Ovary (tissue), 9 donors: ENCODE data around the gene YES1. TPM values are rescaled to one million over a fixed set of nuclear protein-coding genes. Genes with fewer than 3 reads are reported as not detected.
"Not testable (repeated sequence)": the region's sequence is repeated elsewhere in the genome, so short reads cannot be mapped to it uniquely, and the experiment has no call there.

Experiments used
- DNase-seq, 5 donors: peaks; one replicate each; pipeline ENCODE4 v3.0.0-alpha.2; 2019 to 2020
- H3K27ac ChIP-seq, 2 donors: fragments of 200-600 bp; one replicate each; pipeline versions ENCODE4 v1.5.1 to v1.8.0; 2019 to 2022
- H3K27me3 ChIP-seq: fragments of 200-600 bp; one replicate; pipeline ENCODE4 v1.8.0; 2022
- H3K36me3 ChIP-seq: fragments of 200-600 bp; sonication (generic); one replicate; pipeline ENCODE4 v1.5.1; 2019
- H3K4me1 ChIP-seq: one replicate; pipeline ENCODE4 v1.8.1; 2013; ENCODE audit warnings: mild to moderate bottlenecking, moderate library complexity; ENCODE audit not compliant: insufficient read depth
- H3K4me3 ChIP-seq: fragments of 200-600 bp; sonication (generic); one replicate; pipeline ENCODE4 v1.5.1; 2017
- H3K9me3 ChIP-seq, 2 donors: fragments of 200-600 bp in 1 of 2; sonication (generic) in 1 of 2; one replicate each; pipeline versions ENCODE4 v1.5.1 to v1.8.1; 2013 to 2019; ENCODE audit warnings: mild to moderate bottlenecking in 1 of 2, moderate library complexity in 1 of 2
- EP300 ChIP-seq: sonication (generic); formaldehyde crosslinking; IDR thresholded peaks from one replicate; pipeline ENCODE4 v1.6.1; 2017; ENCODE audit warnings: antibody characterized with exemption
- POLR2A ChIP-seq: fragments of 450-650 bp; IDR thresholded peaks from one replicate; pipeline ENCODE4 v1.6.1; 2017; ENCODE audit warnings: antibody characterized with exemption, mild to moderate bottlenecking, moderate library complexity
- WGBS, 3 donors: extraction: QIAGEN DNeasy Blood & Tissue Kit in 1 of 3; methylation state at CpG; one replicate each; pipeline versions ENCODE4 v1.1.5 to v1.1.7; 2013 to 2017; 5-methylcytosine and 5-hydroxymethylcytosine counted together
- intact Hi-C, 4 donors: fragments of 100-400 bp; cut with DNase I; formaldehyde crosslinking; loops; one replicate each; pipeline versions ENCODE4 v1.11.0 to v1.15.1; 2022 to 2023
- polyA plus RNA-seq, 2 donors: library from polyadenylated mRNA; stranded (reverse); fragments of 200-250 nt in 1 of 2; fragments of 350-450 nt in 1 of 2; fragmentation: Illumina TruSeq in 1 of 2; extraction: RNeasy Lipid Tissue Mini Kit (QIAGEN cat#74804) in 1 of 2; gene quantifications; one replicate each; pipeline ENCODE4 v1.2.3, GENCODE V29; 2013 to 2014
- total RNA-seq, 7 donors: library from RNA; depleted of rRNA in 2 of 7; stranded (reverse); fragments of >200 nt in 2 of 7; fragmentation: NEBNext Ultra II Directional in 3 of 7; extraction: Animal tissue kit (Norgen Biotek cat#: 25700) in 3 of 7; gene quantifications; one replicate each; pipeline versions ENCODE4 v1.1.0 to v1.2.4, GENCODE V29; 2016 to 2023
- TF ChIP-seq, protein P1 (sequence below), 3 donors: fragments of 450-650 bp in 2 of 3; fragments of 200-600 bp in 1 of 3; IDR thresholded peaks; one replicate each; pipeline versions ENCODE4 v1.5.1 to v1.8.0; 2016 to 2022; ENCODE audit warnings: antibody characterized with exemption in 3 of 3, mild to moderate bottlenecking in 1 of 3
- donor health status: DM: no; HTN: no; CAD: no; lungs with moderate emphysema.
- donor health status: DM: no; HTN: no; CAD: no.
- donor health status: Bipolar disorder and iron deficiency.
- donor health status: DM: yes; HTN: yes; CAD: no.
- donor health status: DM: no; HTN: no; CAD: no.
- donor health status: DM: yes; HTN: yes; CAD: no.

YES1 gene
- total and polyA plus RNA-seq, 9 donors: 14.3 to 95.1 (median 34.6) TPM

DNA sequence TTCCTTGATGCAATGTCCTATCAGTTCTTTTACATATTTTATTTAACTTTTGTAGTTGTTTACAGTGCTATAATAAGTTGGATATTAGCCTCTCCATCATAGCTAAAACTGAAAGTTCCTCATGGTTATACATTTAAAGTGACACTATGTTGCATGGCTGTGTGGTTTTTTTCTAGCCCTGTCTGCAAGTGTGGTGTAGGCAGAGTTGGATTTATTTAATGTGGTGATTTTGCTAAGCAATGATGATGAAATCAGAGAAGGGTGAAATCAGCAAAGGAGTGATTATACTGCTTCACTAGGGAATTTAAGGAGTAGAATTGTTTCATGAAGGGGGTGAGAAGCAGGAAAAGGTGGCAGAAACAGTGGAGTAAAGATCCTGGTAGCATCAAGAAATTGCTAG lies 81.3 kb downstream of the YES1 start:
- Histone ChIP-seq H3K4me1 (no peaks in the 10 kb centered on the region), H3K36me3 (no peaks in the 10 kb centered on the region), H3K27me3 (no peaks in the 10 kb centered on the region), H3K4me3 (no peak overlapping the region), H3K27ac (no peak overlapping the region), H3K9me3 (no peaks in the 10 kb centered on the region)
- DNase-seq: no peak
- intact Hi-C loops: no loop called here
- TF ChIP-seq POLR2A (no peak), EP300 (no peak)
- TF ChIP-seq, protein P1, sequence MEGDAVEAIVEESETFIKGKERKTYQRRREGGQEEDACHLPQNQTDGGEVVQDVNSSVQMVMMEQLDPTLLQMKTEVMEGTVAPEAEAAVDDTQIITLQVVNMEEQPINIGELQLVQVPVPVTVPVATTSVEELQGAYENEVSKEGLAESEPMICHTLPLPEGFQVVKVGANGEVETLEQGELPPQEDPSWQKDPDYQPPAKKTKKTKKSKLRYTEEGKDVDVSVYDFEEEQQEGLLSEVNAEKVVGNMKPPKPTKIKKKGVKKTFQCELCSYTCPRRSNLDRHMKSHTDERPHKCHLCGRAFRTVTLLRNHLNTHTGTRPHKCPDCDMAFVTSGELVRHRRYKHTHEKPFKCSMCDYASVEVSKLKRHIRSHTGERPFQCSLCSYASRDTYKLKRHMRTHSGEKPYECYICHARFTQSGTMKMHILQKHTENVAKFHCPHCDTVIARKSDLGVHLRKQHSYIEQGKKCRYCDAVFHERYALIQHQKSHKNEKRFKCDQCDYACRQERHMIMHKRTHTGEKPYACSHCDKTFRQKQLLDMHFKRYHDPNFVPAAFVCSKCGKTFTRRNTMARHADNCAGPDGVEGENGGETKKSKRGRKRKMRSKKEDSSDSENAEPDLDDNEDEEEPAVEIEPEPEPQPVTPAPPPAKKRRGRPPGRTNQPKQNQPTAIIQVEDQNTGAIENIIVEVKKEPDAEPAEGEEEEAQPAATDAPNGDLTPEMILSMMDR (IDR thresholded peaks at IDR 0.05): no peak

DNA sequence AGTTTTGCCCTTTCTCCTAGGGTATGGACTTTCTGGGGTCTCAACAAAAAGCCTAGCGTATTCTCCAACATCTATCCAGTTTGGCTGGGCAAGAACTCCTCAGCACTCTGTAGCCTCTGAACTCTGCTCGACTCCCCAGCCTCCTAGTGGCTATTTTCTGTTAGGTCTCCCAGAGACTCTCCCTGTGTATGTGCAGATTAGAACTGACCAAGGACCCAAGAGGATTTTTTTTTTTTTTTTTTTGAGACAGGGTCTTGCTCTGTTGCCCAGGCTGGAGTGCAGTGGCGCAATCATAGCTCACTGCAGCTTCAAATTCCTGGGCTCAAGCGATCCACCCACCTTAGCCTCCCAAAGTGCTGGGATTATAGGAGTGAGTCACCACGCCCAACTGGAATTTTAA lies 81.9 kb downstream of the YES1 start:
- H3K27ac ChIP-seq, H3K9me3 ChIP-seq, intact Hi-C loops, H3K36me3 ChIP-seq, H3K4me3 ChIP-seq, H3K27me3 ChIP-seq, H3K4me1 ChIP-seq, DNase-seq: not testable (repeated sequence)
- 93 to 99% (median 97%) methylated on average over 5 of the region's 5 CpGs for WGBS, 3 donors

DNA sequence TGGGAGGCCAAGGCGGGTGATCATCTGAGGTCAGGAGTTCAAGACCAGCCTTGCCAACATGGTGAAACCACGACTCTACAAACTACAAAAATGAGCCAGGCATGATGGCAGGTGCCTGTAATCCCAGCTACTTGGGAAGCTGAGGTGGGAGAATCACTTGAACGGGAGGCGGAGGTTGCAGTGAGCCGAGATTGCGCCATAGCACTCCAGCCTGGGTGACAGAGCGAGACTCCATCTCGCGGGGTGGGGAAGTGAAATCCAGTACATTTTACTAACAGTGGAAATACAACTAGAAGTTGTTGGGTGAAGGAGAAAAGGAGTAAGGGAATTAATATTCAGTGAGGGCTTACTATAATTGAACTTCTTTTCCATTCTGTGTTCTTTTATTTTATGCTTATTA lies 86.4 kb downstream of the YES1 start:
- no peak overlapping the region for H3K27ac ChIP-seq
- no peak overlapping the region for H3K4me3 ChIP-seq
- H3K27me3 ChIP-seq: no peaks in the 10 kb centered on the region
- no peak for DNase-seq
- no peaks in the 10 kb centered on the region for H3K4me1 ChIP-seq
- 92 to 96% (median 96%) methylated on average over 9 of the region's 9 CpGs for WGBS, 3 donors
- H3K9me3 ChIP-seq: no peaks in the 10 kb centered on the region
- intact Hi-C loops: no loop called here
- no peaks in the 10 kb centered on the region for H3K36me3 ChIP-seq
- TF ChIP-seq POLR2A (no peak), EP300 (no peak)
- TF ChIP-seq, protein P1 (IDR thresholded peaks at IDR 0.05): no peak

DNA sequence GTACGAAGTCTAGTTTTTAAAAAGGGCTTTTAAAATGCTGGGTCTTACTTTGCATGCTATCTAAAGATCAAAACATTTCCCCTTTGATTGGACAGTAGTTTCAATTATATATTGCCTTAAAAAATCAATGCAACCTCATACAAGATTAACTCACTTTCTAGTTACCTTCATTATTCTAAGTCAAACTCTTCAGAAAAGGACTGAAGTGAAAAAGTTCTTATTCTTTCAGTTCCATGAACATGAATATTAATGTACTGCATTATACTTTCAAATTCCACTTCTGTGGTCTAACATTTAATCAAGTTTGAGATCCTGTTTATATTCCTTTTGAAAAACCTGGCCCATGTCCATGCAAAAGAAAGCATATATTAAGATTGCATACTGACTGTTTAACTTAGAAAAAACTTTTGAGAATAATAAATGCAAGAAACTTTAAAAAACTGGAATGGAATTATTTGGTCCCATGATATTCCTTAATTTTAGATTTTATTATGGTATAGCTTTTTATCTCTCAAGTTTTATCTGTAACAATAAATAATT lies 88.4 kb downstream of the YES1 start:
- intact Hi-C loops: no loop called here
- H3K4me1 ChIP-seq: no peaks in the 10 kb centered on the region

DNA sequence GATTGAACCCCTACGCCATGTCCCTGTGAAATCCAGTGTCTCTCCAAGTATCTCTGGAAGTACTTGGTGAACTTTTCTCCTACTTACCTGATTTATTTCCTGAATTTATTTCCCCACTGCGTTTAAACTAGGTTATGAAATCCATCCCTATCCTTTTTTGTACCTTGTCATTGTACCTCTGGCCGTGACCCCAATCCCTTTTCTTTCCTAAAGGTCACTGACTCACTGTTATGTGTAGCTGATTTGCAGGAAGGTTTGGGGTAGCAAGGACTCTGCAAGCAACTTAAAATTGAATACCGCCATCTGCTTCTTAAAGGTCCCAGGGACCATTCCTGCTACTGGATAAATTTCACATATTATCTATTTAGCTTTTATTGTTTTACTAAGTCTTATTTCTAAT lies 95.0 kb downstream of the YES1 start:
- Histone ChIP-seq H3K36me3 (no peaks in the 10 kb centered on the region), H3K27me3 (no peaks in the 10 kb centered on the region), H3K4me1 (no peaks in the 10 kb centered on the region), H3K4me3 (no peak overlapping the region), H3K27ac (no peak overlapping the region), H3K9me3 (no peaks in the 10 kb centered on the region)
- intact Hi-C loops: no loop called here
- 88 to 90% (median 90%) methylated on average over 4 of the region's 4 CpGs for WGBS, 3 donors
- TF ChIP-seq POLR2A (no peak), EP300 (no peak)
- TF ChIP-seq, protein P1 (IDR thresholded peaks at IDR 0.05): no peak
- DNase-seq: no peak

More for the DNA sequence above, 88.4 kb downstream of the YES1 start:
- Histone ChIP-seq H3K36me3 (no peaks in the 10 kb centered on the region), H3K4me3 (no peak overlapping the region), H3K27ac (no peak overlapping the region), H3K9me3 (no peaks in the 10 kb centered on the region), H3K27me3 (no peaks in the 10 kb centered on the region)
- WGBS, 3 donors: 96 to 99% (median 97%) methylated on average over 1 of the region's 1 CpG
- TF ChIP-seq EP300: no peak
- TF ChIP-seq POLR2A: no peak
- TF ChIP-seq, protein P1 (IDR thresholded peaks at IDR 0.05): no peak
- no peak for DNase-seq
